ENCODE measurements around the gene PLEKHA7.

GRCh38 chr11:16900491-16900890 is 113.7 kb downstream of the PLEKHA7 start:
- TF ChIP-seq, protein P1, sequence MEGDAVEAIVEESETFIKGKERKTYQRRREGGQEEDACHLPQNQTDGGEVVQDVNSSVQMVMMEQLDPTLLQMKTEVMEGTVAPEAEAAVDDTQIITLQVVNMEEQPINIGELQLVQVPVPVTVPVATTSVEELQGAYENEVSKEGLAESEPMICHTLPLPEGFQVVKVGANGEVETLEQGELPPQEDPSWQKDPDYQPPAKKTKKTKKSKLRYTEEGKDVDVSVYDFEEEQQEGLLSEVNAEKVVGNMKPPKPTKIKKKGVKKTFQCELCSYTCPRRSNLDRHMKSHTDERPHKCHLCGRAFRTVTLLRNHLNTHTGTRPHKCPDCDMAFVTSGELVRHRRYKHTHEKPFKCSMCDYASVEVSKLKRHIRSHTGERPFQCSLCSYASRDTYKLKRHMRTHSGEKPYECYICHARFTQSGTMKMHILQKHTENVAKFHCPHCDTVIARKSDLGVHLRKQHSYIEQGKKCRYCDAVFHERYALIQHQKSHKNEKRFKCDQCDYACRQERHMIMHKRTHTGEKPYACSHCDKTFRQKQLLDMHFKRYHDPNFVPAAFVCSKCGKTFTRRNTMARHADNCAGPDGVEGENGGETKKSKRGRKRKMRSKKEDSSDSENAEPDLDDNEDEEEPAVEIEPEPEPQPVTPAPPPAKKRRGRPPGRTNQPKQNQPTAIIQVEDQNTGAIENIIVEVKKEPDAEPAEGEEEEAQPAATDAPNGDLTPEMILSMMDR (CRISPR knock-in tag; IDR thresholded peaks at IDR 0.05): no peak
- no peak for TF ChIP-seq SMAD3 (CRISPR knock-in tag; IDR thresholded peaks at IDR 0.05)
- TF ChIP-seq ZBTB1 (CRISPR knock-in tag; IDR thresholded peaks at IDR 0.05; ENCODE audit: borderline replicate concordance): no peak
- no peak for TF ChIP-seq PRMT3 (CRISPR knock-in tag; IDR thresholded peaks at IDR 0.05; ENCODE audit: borderline replicate concordance, low read depth)
- no peak for TF ChIP-seq SMC3 (IDR thresholded peaks at IDR 0.05; ENCODE audit: low read length)
- TF ChIP-seq, protein P2, sequence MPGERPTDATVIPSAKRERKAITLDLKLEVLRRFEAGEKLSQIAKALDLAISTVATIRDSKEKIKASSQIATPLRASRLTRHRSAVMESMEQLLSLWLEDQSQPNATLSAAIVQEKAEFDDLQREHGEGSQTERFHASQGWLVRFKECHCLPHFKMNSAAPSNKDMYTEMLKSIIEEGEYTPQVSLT (CRISPR knock-in tag; IDR thresholded peaks at IDR 0.05; ENCODE audit: borderline replicate concordance, low read depth): no peak
- TF ChIP-seq ZNF703 (CRISPR knock-in tag; IDR thresholded peaks at IDR 0.05; ENCODE audit: borderline replicate concordance): no peak
- TF ChIP-seq FOXM1 (CRISPR knock-in tag; IDR thresholded peaks at IDR 0.05): no peak
- TF ChIP-seq ZNF3 (CRISPR knock-in tag; IDR thresholded peaks at IDR 0.05): no peak
- no peak for TF ChIP-seq ZNF205 (CRISPR knock-in tag; IDR thresholded peaks at IDR 0.05)
- TF ChIP-seq EP300 (IDR thresholded peaks at IDR 0.05; ENCODE audit: low read depth in 2 of 2, low read length in 2 of 2): no peak
- no peak for TF ChIP-seq EP300 (CRISPR knock-in tag; IDR thresholded peaks at IDR 0.05; ENCODE audit: borderline replicate concordance)
- TF ChIP-seq, protein P3, sequence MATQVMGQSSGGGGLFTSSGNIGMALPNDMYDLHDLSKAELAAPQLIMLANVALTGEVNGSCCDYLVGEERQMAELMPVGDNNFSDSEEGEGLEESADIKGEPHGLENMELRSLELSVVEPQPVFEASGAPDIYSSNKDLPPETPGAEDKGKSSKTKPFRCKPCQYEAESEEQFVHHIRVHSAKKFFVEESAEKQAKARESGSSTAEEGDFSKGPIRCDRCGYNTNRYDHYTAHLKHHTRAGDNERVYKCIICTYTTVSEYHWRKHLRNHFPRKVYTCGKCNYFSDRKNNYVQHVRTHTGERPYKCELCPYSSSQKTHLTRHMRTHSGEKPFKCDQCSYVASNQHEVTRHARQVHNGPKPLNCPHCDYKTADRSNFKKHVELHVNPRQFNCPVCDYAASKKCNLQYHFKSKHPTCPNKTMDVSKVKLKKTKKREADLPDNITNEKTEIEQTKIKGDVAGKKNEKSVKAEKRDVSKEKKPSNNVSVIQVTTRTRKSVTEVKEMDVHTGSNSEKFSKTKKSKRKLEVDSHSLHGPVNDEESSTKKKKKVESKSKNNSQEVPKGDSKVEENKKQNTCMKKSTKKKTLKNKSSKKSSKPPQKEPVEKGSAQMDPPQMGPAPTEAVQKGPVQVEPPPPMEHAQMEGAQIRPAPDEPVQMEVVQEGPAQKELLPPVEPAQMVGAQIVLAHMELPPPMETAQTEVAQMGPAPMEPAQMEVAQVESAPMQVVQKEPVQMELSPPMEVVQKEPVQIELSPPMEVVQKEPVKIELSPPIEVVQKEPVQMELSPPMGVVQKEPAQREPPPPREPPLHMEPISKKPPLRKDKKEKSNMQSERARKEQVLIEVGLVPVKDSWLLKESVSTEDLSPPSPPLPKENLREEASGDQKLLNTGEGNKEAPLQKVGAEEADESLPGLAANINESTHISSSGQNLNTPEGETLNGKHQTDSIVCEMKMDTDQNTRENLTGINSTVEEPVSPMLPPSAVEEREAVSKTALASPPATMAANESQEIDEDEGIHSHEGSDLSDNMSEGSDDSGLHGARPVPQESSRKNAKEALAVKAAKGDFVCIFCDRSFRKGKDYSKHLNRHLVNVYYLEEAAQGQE (IDR thresholded peaks at IDR 0.05; ENCODE audit: borderline replicate concordance in 1 of 2, low read depth in 1 of 2, low read length in 2 of 2): no peak
- TF ChIP-seq NFAT5 (CRISPR knock-in tag; IDR thresholded peaks at IDR 0.05): no peak
